Cardiac muscle cell (in vitro differentiated cells and primary cell): ENCODE results near the gene CREB1. TPM values are rescaled to one million over a fixed set of nuclear protein-coding genes. Genes with fewer than 3 reads are reported as not detected.

Experiments
- DNase-seq, 2 donors: peaks; one replicate each; pipeline versions ENCODE4 v3.0.0 to v3.0.0-alpha.2; 2010 to 2017; ENCODE audit warnings: low read depth in 1 of 2, low spot score in 1 of 2
- H3K27ac ChIP-seq: fragments of 200-600 bp; sonication (generic); 2 replicates; pipeline ENCODE4 v1.5.1; 2016
- H3K27me3 ChIP-seq: fragments of 200-600 bp; sonication (generic); 2 replicates; pipeline ENCODE4 v1.6.0; 2016; ENCODE audit warnings: control low read depth
- H3K36me3 ChIP-seq: fragments of 200-600 bp; sonication (generic); 2 replicates; pipeline ENCODE4 v1.5.1; 2016; ENCODE audit warnings: control low read depth
- H3K4me1 ChIP-seq: fragments of 200-600 bp; sonication (generic); 2 replicates; pipeline ENCODE4 v1.8.1; 2017; ENCODE audit warnings: low read depth, mild to moderate bottlenecking, mixed run types
- H3K4me3 ChIP-seq: fragments of 200-600 bp; sonication (generic); 2 replicates; pipeline ENCODE4 v1.5.1; 2016; ENCODE audit warnings: mild to moderate bottlenecking
- H3K9me3 ChIP-seq: fragments of 200-600 bp; sonication (generic); 2 replicates; pipeline ENCODE4 v1.5.1; 2017; ENCODE audit warnings: low read depth, mild to moderate bottlenecking, control low read depth
- polyA plus RNA-seq: library from polyadenylated mRNA; unstranded; fragments of >200 nt; fragmentation: Nextera tagmentation; extraction: Ambion mirVana; gene quantifications from 2 replicates; pipeline ENCODE4 v1.2.1, GENCODE V29; 2016
- total RNA-seq: library from RNA; depleted of rRNA; stranded (reverse); fragments of >200 nt; gene quantifications from 2 replicates; pipeline ENCODE4 v1.2.3, GENCODE V29; 2016
- TF ChIP-seq, protein P1 (sequence below): IDR thresholded peaks from 2 replicates; pipeline ENCODE4 v1.5.1; 2012; ENCODE audit warnings: low read depth, mild to moderate bottlenecking, low read length

Gene CREB1
- total and polyA plus RNA-seq, 2 experiments from 2014 or later, result 31.9 to 48.9 TPM

DNA sequence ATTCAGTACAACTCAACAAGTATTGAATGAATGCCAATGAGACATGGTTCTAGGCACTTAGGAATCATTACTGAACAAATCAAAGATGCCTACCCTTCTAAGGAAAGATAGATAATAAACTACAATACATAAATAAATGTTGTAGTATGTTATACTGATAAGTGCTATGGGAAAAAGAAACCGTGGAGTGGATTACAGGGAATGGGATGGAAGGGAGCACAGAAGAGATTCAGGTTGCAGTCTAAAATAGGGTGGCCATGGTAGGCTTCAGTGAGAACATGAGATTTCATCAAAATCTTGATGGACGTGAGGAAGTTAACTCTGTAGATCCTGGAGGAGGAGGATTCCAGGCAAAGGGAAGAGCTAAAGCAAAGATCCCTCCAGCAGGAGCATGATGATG, 17.9 kb upstream of the CREB1 start:
- no peak for DNase-seq
- Histone ChIP-seq H3K27ac (no peak overlapping the region), H3K27me3 (no peaks in the 10 kb centered on the region), H3K36me3 (no peaks in the 10 kb centered on the region), H3K9me3 (no peaks in the 10 kb centered on the region), H3K4me1 (peaks cover 10% of the 10 kb centered on the region), H3K4me3 (no peak overlapping the region)
- TF ChIP-seq, protein P1, sequence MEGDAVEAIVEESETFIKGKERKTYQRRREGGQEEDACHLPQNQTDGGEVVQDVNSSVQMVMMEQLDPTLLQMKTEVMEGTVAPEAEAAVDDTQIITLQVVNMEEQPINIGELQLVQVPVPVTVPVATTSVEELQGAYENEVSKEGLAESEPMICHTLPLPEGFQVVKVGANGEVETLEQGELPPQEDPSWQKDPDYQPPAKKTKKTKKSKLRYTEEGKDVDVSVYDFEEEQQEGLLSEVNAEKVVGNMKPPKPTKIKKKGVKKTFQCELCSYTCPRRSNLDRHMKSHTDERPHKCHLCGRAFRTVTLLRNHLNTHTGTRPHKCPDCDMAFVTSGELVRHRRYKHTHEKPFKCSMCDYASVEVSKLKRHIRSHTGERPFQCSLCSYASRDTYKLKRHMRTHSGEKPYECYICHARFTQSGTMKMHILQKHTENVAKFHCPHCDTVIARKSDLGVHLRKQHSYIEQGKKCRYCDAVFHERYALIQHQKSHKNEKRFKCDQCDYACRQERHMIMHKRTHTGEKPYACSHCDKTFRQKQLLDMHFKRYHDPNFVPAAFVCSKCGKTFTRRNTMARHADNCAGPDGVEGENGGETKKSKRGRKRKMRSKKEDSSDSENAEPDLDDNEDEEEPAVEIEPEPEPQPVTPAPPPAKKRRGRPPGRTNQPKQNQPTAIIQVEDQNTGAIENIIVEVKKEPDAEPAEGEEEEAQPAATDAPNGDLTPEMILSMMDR, result no peak

DNA sequence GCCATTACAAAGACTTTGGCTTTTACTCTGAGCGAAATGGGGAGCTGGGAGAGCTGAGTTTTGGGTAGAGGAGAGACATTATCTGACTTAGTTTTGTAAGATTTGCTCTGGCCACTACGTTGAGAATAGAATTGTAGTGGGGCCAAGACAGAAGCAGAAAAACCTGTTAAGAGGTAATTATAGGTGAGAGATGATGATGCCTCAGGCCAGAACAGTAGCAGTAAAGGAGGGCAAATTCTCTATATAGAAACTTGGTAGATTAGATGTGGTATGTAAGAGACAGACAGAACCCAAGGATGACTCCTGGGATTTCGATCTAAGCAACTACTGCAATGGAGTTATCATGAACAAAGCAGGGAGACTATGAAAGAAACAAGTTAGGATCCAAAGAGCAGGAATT, 17.4 kb upstream of the CREB1 start:
- Histone ChIP-seq H3K4me3 (no peak overlapping the region), H3K27ac (no peak overlapping the region), H3K36me3 (no peaks in the 10 kb centered on the region), H3K4me1 (peaks cover 10% of the 10 kb centered on the region), H3K27me3 (no peaks in the 10 kb centered on the region), H3K9me3 (no peaks in the 10 kb centered on the region)
- no peak for DNase-seq
- TF ChIP-seq, protein P1, result no peak

DNA sequence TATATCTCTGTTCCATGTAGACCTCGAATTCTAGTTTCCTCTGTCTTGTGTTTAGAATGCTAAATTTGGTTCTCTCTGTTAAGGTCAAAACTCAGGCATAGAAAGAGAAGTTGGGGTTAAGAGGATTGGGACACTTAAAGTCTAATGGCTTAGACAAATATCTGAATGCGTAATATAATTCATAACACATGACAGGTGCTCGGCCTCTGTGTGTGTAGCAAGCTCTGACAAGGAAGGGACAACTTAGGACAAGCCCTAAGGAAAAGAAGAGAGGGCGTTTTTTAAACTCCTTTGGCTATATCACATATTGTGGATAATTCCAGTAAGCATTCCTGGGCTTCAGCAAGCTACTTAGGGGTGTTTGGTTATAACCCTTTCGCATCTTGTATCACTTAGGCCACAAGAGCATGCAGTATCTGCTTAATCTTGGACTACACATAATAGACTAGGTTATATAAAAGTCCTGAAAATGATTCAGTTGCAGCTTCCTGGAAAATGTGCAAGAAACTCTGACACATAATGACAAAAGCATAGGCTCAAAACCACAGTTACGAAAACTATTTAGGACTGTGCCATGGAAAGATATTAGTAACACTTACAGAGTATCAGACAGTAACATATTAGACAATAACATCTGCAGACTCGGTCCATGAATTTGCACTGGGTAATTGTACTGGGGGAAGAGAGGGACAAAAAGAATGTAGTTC, 16.1 kb upstream of the CREB1 start:
- TF ChIP-seq, protein P1, result no peak
- no peaks in the 10 kb centered on the region for H3K27me3 ChIP-seq
- H3K36me3 ChIP-seq, result no peaks in the 10 kb centered on the region
- peak in 1 of 2 donors; percentile 93 for DNase-seq
- no peak overlapping the region for H3K4me3 ChIP-seq
- peak overlapping the region; percentile 6 for H3K27ac ChIP-seq
- H3K9me3 ChIP-seq, result no peaks in the 10 kb centered on the region
- H3K4me1 ChIP-seq, result peaks cover 10% of the 10 kb centered on the region

DNA sequence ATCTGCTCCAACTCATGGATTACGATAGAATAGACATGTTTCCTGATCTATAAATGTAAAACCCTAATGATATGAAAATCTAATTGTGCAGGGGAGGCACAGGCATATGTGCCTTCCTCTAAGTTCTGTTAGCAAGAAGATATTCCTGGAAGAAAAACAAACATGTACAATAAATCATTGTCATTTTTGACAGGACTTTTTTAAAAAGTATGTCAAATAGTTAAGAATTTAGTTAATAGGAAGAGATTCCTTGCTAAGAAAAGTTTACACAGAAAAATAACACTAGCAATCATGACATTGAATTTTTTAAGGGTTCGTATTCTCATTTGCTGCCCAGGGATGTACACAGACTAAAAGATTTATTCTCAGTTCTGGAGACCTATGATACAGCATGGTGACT, 15.3 kb upstream of the CREB1 start:
- H3K27ac ChIP-seq, result no peak overlapping the region
- DNase-seq, result no peak
- TF ChIP-seq, protein P1, result no peak
- H3K4me1 ChIP-seq, result peaks cover 10% of the 10 kb centered on the region
- H3K36me3 ChIP-seq, result no peaks in the 10 kb centered on the region
- no peaks in the 10 kb centered on the region for H3K27me3 ChIP-seq
- H3K9me3 ChIP-seq, result no peaks in the 10 kb centered on the region
- no peak overlapping the region for H3K4me3 ChIP-seq

DNA sequence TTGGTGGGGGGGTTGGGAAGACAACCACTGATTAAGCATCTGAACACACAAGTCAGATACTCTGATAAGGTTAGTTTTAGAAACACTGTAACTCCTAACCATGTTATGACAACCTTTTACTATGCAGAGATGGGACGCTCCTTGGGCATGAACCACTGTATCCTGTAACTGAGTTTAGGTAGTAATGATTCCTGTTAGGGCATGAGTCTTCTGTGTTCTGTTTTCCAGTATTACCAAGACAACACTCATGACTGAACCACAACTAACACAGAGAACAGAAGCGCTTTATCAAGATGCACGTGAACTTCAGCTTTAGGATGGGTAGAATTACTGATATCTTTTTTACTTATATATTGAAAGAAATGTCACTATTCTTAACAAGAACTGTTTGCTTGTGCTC, 14.1 kb upstream of the CREB1 start:
- H3K36me3 ChIP-seq, result no peaks in the 10 kb centered on the region
- H3K27ac ChIP-seq, result no peak overlapping the region
- TF ChIP-seq, protein P1, result no peak
- no peaks in the 10 kb centered on the region for H3K9me3 ChIP-seq
- no peaks in the 10 kb centered on the region for H3K27me3 ChIP-seq
- H3K4me3 ChIP-seq, result no peak overlapping the region
- H3K4me1 ChIP-seq, result peaks cover 10% of the 10 kb centered on the region
- DNase-seq, result no peak
